GM18498 (cell line): ENCODE data around the gene ZNF620.
"Not testable (repeated sequence)": the region's sequence is repeated elsewhere in the genome, so short reads cannot be mapped to it uniquely, and the experiment has no call there.

ENCODE experiments used
- ATAC-seq: cut with Tn5 transposase; IDR thresholded peaks from one replicate; pipeline ENCODE4 v1.9.1; 2021; ENCODE audit warnings: mild to moderate bottlenecking, moderate library complexity; ENCODE audit not compliant: unreplicated experiment

ZNF620 gene

DNA sequence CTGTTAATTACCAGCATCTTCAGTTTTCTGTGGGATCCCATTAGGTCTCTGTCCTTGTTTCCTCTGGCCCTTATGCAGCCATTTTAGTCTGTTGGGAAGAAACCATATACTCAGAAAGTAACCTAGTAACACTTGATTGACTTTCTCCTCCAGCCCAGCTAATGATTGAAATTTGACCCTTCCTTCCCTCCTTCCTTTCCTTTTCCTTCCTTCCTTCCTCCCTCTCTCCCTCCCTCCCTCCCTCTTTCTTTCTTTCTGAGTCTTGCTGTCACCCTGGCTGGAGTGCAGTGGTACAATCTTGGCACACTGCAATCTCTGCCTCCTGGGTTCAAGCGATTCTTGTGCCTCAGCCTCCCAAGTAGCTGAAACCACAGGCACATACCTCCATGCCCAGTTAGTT is 5.9 kb upstream of the ZNF620 start:
- ATAC-seq: no peak

DNA sequence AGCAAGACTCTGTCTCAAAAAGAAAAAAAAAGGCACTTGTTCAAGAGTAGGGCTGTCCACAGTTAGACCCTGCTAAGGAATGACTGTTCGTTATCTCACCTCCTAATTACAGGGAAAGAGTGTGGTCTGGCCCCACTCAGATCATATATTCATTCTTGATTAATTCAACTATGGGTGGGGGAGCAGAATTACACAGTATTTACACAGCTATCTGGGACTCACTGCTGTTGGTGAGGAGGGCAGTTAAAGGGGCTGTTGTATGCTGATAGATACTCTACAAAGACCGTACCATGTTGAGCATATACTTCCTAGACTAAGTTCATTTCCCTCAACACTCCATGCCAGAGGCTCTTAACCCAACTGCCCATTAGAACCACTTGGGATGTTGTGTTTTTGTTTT is 3.8 kb upstream of the ZNF620 start:
- ATAC-seq: no peak

DNA sequence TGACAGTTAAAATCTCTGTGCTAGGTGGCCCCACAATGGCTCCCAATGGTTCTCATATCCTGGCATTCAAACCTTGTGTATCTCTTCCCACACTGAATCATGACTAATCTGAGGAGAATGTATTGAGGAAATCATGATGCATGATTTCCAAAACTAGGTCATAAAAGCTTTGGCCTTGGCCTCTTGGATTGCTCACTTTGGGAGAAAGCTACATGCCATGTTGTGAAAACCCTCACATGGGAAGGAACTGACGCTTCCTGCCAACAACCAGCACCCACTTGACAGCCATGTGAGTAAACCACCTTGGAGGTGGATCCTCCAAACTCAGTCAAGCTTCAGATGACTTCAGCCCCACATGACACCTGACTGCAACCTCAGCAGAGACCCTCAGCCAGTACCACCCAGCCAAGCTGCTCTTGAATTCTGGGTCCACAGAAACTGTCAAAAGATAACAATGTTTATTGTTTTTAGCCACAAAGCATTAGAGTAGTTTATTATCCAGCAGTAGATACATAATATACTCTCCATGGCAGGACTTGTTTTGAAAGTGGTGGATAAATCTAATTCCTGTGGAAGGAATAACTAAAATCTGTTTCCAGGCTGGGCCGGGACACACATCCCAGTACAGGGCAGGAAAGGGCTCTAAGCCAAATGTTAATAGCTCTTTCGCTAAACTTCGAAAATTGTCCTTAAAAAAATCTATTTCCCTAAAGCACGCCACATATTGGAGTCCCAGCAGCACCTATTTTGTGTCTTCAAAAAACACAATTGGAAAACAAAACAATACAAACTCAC is 1.0 kb upstream of the ZNF620 start:
- no peak for ATAC-seq

DNA sequence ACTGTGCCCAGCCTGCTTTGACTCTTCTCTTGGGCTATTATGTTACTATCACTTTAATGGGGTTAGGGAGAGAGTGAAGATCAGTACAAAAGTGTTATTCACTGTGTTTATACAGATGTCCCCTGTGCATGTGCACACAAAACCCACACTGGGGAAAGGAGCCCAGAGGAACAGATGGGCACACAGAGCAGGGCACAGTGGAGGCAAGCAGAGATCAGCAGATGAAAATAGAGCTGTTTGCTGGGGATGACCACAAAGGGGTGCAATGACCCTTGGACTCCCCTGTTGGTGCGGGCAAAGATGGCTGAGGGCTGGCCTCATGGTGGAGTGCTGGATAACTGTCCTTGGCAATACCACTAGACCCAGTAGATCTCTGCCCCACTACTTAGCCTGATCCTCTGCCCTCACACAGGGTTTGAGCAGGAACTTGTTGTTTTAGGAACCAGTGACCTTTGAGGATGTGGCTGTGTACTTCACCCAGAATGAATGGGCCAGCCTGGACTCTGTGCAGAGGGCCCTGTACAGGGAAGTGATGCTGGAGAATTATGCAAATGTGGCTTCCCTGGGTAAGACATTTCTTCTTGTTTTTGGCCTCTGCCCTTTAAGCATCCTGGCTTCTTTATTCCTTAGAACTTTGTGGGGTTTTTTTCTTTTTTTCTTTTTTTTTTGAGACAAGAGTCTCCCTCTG is 5.3 kb downstream of the ZNF620 start:
- no peak for ATAC-seq

DNA sequence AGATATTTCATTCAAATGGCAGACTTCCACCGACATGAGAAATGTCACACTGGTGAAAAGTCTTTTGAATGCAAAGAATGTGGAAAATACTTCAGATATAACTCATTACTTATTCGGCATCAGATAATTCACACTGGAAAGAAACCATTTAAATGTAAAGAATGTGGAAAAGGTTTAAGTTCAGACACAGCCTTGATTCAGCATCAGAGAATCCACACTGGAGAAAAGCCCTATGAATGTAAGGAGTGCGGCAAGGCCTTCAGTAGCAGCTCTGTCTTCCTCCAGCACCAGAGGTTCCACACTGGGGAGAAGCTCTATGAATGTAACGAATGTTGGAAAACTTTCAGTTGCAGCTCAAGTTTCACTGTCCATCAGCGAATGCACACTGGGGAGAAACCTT is 10.4 kb downstream of the ZNF620 start:
- no peak for ATAC-seq

DNA sequence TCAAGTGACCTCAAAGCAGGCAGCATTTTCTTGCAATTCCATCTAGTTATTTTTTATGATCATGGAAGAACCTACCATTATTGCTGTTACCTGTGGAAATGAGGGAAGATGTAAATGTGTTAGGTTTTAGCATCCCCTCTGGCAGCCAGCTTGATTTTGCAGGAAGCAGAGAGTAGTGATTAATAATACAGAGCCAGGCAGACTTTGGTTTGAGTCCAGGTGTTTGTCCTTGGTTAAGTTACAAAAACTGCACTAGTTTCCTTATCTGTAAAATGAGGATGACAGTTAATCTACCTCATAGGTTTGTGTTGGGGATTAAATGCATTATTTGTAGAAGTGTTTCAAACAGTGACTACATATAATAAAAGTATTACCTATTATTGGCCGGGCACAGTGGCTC is 12.2 kb downstream of the ZNF620 start:
- ATAC-seq: no peak

DNA sequence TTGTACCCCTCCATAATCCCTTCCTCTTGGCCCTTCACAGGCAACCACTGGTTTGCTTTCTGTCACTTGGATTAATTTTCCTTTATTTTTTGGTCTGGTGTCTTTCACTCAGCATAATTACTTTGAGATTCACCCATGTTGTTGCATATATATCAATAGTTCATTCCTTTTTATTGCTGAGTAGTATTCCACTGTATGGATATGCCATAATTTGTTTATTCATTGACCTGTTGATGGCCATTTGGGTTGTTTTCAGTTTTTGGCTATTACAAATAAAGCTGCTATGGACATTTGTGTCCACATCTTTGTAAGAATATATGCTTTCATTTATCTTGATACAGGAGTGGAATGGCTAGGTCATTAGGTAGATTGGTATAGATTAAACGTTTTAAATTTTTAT is 13.0 kb downstream of the ZNF620 start:
- no peak for ATAC-seq

DNA sequence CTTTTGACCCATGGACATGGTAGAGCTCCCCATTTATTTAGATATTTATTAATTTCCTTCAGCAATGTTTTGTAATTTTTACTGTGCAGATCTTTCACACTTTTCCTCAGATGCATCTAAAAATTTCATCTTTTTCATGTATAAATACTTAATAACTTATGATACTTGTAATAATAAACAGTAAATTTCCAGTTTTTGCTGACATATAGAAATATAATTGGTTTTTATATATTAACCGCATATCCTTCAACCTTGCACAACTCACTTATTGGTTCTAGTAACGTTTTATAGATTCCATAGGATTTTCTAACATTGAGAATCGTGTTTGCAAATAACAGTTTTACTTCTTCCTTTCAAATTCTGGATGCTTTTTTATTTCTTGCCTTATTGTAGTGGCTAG is 15.4 kb downstream of the ZNF620 start:
- no peak for ATAC-seq

DNA sequence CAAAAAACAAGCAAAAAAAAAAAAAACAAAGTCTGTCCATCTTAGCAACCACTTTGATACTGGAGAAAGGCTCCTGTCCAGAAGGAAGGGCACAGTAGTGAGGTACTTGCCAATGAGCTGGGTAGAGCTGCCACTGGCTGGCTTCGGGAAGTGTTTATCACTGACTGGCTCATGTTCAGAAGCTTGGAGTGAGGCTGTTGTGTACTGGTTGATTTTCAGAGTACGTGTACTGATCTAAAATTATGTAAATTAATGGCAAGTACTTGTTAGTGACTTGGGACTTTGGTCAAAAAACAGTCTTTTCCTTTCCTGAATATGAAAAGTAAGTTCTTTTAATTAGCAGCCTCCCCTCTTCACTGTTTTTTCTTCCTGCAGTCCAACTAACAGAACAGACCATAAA is 17.9 kb downstream of the ZNF620 start:
- no peak for ATAC-seq

DNA sequence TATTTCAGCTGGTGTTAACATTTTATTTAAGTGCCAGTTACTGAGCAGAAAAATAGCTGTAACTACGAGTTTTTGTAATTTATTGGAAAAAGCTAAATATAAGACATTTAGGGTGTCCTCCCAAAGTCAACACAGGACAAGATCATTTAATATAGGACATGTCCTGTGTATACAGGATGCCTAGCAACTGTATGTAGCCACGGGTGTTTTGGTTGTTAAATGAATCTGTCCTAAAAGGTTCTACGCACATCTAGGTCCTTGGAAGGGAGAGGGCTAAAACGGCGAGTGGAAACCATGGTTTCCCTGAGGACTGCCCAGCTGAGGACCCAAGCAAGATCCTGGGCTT is 18.4 kb downstream of the ZNF620 start:
- ATAC-seq: peak; percentile 21

DNA sequence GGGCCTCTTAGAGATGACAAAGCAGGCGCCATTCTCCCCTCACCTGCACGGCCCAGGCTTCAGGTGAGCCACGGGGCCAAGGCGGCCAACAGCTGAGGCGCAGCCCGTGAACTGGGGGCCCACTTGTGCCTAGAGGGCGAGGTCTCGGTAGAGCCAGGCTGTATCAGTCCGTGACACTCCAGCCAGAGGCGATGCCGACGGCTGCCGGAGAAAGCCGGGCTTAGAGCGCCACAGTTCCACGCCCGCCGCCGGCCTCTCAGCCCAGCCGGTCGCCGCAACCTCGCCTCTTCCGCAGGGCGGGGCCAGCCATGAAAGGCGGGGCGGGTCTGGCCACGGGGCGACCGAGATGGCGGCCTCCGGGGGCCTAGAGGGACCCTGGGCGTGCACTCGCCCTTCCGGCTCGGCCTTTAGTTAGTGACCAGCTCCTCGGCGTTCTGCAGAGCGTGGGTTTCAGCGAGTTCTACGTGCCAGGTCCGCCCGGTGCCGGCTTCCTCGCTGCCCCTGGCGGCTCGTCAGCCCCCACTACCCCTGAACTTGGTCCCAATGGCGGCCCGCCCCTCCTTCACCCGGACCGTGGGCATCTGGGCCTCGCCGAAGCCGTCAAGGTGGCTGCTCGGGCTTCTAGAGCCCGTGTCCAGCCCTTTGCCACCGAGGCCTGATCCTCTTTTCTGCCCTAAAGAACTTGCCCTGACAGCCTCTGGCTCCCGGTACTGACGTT is 18.9 kb downstream of the ZNF620 start, which contains the start of gene ZNF621:
TSS of gene ZNF621 (plus strand) at position 393 of the 718 bp plus-strand sequence. CDS start 881 bp downstream, outside the sequence.
- ATAC-seq: peak; percentile 99

DNA sequence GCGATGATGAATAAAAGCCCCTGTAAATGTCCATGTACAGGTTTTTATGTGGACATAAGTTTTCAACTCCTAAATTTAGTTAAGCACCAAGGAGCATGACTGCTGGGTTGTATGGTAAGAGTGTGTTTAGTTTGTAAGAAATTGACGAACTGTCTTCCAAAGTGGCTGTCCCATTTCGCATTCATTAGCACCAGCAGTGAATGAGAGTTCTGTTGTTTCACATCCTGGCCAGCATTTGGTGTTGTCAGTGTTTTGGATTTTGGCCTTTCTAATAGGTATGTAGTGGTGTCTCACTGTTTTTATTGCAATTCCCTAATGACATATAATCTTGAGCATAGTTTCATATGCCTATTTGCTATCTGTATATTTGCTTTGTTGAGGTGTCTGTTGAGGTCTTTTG is 22.6 kb downstream of the ZNF620 start:
- ATAC-seq: no peak

DNA sequence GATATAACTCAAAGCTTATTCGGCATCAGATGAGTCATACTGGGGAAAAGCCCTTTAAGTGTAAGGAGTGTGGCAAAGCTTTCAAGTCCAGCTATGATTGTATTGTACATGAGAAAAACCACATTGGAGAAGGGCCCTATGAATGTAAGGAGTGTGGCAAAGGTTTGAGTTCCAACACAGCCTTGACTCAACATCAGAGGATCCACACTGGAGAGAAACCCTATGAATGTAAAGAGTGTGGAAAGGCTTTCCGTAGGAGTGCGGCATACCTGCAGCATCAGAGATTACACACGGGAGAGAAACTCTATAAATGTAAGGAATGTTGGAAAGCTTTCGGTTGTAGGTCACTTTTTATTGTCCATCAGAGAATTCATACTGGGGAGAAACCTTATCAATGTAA is 26.4 kb downstream of the ZNF620 start:
- no peak for ATAC-seq

DNA sequence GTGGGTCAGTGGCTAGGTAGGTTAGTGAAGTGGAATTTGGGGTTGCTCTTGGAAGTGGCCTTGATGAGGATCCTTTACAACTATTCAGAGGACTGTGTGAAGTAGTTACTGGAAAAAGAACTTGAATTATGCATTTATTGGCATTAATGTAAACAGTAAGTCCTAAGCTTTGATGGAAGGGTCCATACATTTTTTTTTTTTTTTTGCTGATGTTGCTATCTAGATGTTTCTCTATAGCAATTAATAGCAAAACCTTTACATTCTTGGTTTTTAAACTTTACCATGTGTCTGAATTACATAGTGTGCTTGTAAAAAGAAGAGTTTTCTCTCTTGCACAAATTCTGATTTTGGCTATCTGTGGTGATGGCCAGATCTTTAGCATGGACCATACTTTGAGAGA is 28.4 kb downstream of the ZNF620 start:
- no peak for ATAC-seq

DNA sequence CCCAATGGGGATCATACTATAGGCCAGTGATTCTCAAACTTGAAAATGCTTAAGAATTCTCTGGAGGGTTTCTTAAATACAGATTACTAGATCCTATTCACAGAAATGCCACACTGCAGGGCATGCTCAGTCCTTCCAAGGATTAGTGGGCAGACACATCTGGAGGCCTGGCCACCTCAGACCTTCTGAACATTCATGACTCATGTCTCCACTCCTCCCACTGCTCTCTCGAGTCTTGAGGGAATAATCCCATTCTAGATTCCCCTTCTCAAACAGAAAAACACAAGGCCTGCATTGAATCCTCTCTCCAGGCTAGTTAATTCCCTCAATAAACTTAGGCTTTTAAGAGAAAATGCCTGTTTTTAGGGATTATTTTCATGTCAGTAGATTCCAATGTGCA is 41.0 kb downstream of the ZNF620 start:
- no peak for ATAC-seq

DNA sequence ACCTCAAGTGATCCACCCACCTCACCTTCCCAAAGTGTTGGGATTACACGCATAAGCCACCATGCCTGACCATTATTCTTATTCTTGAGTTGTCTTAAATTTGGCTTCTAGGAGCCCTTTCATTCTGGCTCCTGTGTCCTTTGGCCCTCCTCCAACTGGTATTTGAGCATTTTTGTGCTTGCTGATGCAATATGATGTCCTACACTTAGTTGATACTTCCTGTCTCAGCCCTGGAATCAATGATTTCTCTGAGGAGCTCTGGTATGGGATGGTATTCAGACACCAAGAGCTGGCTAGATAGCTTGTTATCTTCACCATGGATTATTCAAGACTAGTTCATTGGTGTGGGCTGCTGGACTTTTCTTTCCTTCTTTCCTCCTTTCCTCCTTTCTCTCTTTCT is 44.3 kb downstream of the ZNF620 start:
- no peak for ATAC-seq

DNA sequence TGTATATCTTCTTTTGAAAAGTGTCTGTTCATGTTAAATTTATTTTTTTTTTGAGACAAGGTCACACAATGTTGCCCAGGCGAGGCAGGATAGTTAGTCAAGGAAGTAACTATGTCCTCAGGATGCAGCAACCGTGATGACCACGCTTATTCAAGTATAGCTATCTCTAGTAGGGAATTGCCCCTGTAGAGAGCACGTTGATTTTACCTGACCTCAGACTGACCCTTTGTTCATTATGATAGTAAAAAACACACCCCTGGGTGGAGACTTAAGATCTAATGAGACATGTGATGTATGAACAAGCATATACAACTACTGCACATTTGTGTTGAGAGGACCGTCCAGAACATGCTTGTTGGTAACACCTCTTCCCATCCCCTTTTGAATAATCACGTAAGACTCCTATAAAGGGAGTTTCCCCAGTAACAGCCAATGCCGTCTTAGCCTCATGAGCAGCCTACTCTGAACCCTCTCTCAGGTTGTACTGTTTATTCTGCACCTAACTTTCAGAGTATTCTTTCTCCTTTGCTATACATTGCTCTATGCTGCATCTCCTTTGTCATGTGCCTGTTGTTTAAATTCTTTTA is 51.8 kb downstream of the ZNF620 start:
- ATAC-seq: peak; percentile 56

DNA sequence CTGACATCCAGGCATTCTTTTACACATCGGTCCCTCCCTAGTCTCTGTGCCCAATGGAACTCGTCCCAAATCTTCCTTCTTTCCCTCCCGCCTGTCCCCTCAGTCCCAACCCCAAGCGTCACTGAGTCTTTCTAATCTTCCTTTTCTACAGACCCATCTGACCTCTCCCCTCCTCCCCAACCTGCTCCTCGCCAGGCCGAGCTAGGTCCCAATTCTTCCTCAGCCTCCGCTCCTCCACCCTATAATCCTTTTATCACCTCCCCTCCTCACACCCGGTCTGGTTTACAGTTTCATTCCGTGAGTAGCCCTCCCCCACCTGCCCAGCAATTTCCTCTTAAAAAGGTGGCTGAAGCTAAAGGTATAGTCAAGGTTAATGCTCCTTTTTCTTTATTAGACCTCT is 56.6 kb downstream of the ZNF620 start:
- not testable (repeated sequence) for ATAC-seq

DNA sequence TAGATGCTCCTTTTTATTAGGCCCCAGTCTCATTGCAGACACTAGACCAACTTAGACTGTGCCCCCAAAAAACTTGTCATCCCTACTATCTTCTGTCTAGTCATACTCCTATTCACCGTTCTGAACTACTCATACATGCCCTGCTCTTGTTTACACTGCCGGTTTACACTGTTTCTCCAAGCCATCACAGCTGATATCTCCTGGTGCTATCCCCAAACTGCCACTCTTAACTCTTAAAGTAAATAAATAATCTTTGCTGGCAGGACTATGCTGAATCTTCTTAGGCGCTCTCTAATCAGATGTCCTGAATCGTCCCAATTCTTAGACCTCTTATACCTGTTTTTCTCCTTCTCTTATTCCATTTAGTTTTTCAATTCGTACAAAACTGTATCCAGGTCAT is 59.8 kb downstream of the ZNF620 start:
- ATAC-seq: not testable (repeated sequence)

DNA sequence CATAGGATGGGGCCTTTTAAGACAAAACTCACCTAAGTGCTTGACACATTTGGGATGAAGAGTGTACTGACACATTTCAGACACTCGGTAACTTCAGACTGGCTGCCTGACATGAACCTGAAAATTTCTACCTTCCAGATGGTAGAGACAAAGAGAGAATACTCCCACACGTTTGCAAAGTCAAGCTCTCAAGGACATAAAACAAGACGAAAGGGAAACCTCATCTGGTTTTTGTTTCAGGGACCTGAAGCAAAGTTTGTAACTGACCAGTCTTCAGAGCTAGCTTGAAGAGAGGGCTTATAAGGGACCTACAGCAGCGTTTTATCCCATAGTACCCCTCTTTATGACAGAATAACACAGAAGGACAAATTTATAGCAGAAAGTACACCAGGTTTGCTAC is 60.9 kb downstream of the ZNF620 start:
- ATAC-seq: no peak
